Panc1 (cell line): ENCODE measurements around the gene TCTN1. TPM values are rescaled to one million over a fixed set of nuclear protein-coding genes. Genes with fewer than 3 reads are reported as not detected.
A peak's percentile ranks its signal among the peaks of the same experiment; 100 is the strongest.

ENCODE experiments used
- ATAC-seq: fragments of 200-7000 bp; cut with Tn5 transposase; 2 replicates; pipeline ENCODE4 v1.9.1; 2020; ENCODE audit warnings: mild to moderate bottlenecking, moderate library complexity
- BruUV-seq: library from RNA; stranded (reverse); fragments of 400-500 nt; replicated peaks from 2 replicates; lab custom pipeline; 2021; lab: Mats Ljungman, UMichigan
- CTCF ChIA-PET: fragments of 300-600 bp; sonication (Branson Sonifier 250); formaldehyde crosslinking; loops from one replicate; lab custom pipeline; 2022; ENCODE audit warnings: antibody characterized with exemption; lab: Charles Lee
- POLR2A ChIA-PET: fragments of 300-600 bp; sonication (Branson Sonifier 250); formaldehyde crosslinking; loops from one replicate; lab custom pipeline; 2022; ENCODE audit warnings: antibody characterized with exemption; lab: Charles Lee
- DNase-seq: peaks from one replicate; pipeline ENCODE4 v3.0.0-alpha.2; 2010; ENCODE audit warnings: low read depth, low spot score
- H3K27ac ChIP-seq: 2 replicates; pipeline ENCODE4 v1.5.1; 2011; ENCODE audit warnings: mild to moderate bottlenecking, low read length, inconsistent platforms
- H3K27me3 ChIP-seq: fragments of 200-500 bp; sonication (Bioruptor generic); 2 replicates; pipeline ENCODE4 v1.6.0; 2014; ENCODE audit warnings: low read length, inconsistent platforms; ENCODE audit not compliant: control insufficient read depth, insufficient read depth
- H3K36me3 ChIP-seq: fragments of 200-500 bp; sonication (Bioruptor generic); 2 replicates; pipeline ENCODE4 v1.5.1; 2014; ENCODE audit warnings: inconsistent platforms, mild to moderate bottlenecking, low read length, moderate library complexity; ENCODE audit not compliant: control insufficient read depth, insufficient read depth
- H3K4me1 ChIP-seq: 2 replicates; pipeline ENCODE4 v1.5.1; 2011; ENCODE audit warnings: inconsistent platforms, mild to moderate bottlenecking, low read length, moderate library complexity; ENCODE audit not compliant: control insufficient read depth, insufficient read depth
- H3K4me3 ChIP-seq, 2 experiments: 2 replicates each; pipeline ENCODE4 v1.5.1; 2011 to 2012; ENCODE audit warnings: low read depth in 2 of 2, low read length in 2 of 2, mild to moderate bottlenecking in 2 of 2, inconsistent platforms in 1 of 2, moderate library complexity in 1 of 2
- H3K9me3 ChIP-seq: fragments of 200-500 bp; sonication (Bioruptor generic); 2 replicates; pipeline ENCODE4 v1.5.1; 2014; ENCODE audit warnings: low read depth, mild to moderate bottlenecking, inconsistent platforms, low read length, moderate library complexity; ENCODE audit not compliant: control insufficient read depth, insufficient read depth
- CTCF ChIP-seq: fragments of 450-650 bp; IDR thresholded peaks from 2 replicates; pipeline ENCODE4 v1.5.1; 2017; ENCODE audit warnings: mild to moderate bottlenecking
- POLR2AphosphoS5 ChIP-seq: IDR thresholded peaks from 2 replicates; pipeline ENCODE4 v1.6.1; 2012; ENCODE audit warnings: mild to moderate bottlenecking, low read depth, low read length, moderate library complexity
- REST ChIP-seq, 2 experiments: IDR thresholded peaks; 2 replicates each; pipeline ENCODE4 v1.6.1; 2011 to 2012; ENCODE audit warnings: low read depth in 2 of 2, control low read depth in 1 of 2, low read length in 1 of 2, mild to moderate bottlenecking in 1 of 2, moderate library complexity in 1 of 2; ENCODE audit not compliant: insufficient read depth in 1 of 2
- SIN3A ChIP-seq: IDR thresholded peaks from 2 replicates; pipeline ENCODE4 v1.6.1; 2012; ENCODE audit warnings: low read depth, mild to moderate bottlenecking, low read length, moderate library complexity, borderline replicate concordance; ENCODE audit not compliant: insufficient read depth
- TCF7L2 ChIP-seq: IDR thresholded peaks from 2 replicates; pipeline ENCODE4 v1.6.1; 2011; ENCODE audit warnings: mild to moderate bottlenecking, low read depth, low read length, inconsistent platforms
- in situ Hi-C: cut with HindIII; loops from 2 replicates; pipeline ENCODE4 v1.10.0; 2016; ENCODE audit warnings: low sequenced_read_pairs, low pct_unique_long_range_greater_than_20kb
- intact Hi-C: fragments of 100-400 bp; cut with micrococcal nuclease; formaldehyde crosslinking; loops from one replicate; pipeline ENCODE4 v1.10.0; 2022; ENCODE audit not compliant: unreplicated experiment
- total RNA-seq: library from RNA; stranded (reverse); gene quantifications from one replicate; pipeline ENCODE4 v1.2.1, GENCODE V29; 2021; ENCODE audit not compliant: unreplicated experiment

TCTN1 gene
- total RNA-seq, 1 experiment from 2014 or later, result 28.5 TPM

- in situ Hi-C loops, result no loop called here
- Histone ChIP-seq H3K9me3 (peaks cover 3% of the 10 kb centered on the region; the same call in 1 of the 2 replicates), H3K27me3 (no peaks in the 10 kb centered on the region), H3K27ac (peak overlapping the region; percentile 30; the same call in 1 of the 2 replicates), H3K4me3 (no peak overlapping the region), H3K36me3 (no peaks in the 10 kb centered on the region), H3K4me1 (peaks cover 19% of the 10 kb centered on the region; the same call in 1 of the 2 replicates)
- BruUV-seq, result no TSS peak
- no peak for TF ChIP-seq POLR2AphosphoS5
- TF ChIP-seq TCF7L2, result no peak
- ATAC-seq (peak; percentile 58), DNase-seq (no peak)
- intact Hi-C loops, result no loop called here
- POLR2A ChIA-PET, result no interaction called here
- CTCF ChIA-PET, result interaction anchor here (0.7 kb wide), 1 partner anchor 116 kb away, joined by 6 read pairs; the partner anchor contains the start of gene ARPC3
Observed at GRCh38 chr12:110565894-110566871, 47.7 kb upstream of the TCTN1 start.

DNA sequence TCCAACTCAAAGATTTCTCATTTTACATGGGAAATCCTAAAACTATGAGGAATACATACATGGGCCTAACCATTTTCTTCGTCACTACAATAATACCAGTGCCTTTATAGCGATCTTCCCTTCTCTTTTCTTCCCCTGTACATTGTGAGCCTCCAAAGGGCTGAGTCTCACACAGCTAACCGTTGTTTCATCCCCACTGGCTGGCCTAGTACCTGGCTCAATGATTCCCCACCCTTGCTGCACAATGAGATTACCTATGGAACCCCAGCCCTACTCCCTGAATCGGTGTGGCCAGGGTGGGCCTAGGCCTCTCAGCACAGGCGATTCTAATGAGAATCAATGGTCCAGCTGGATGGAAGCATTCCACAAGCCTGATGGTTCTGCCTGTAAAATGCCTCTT, 46.9 kb upstream of the TCTN1 start:
- in situ Hi-C loops, result no loop called here
- H3K36me3 ChIP-seq, result no peaks in the 10 kb centered on the region
- no peak overlapping the region for H3K27ac ChIP-seq
- no peak overlapping the region for H3K4me3 ChIP-seq
- intact Hi-C loops, result no loop called here
- peaks cover 19% of the 10 kb centered on the region; the same call in 1 of the 2 replicates for H3K4me1 ChIP-seq
- POLR2A ChIA-PET, result no interaction called here
- BruUV-seq, result no TSS peak
- no peaks in the 10 kb centered on the region for H3K27me3 ChIP-seq
- peaks cover 9% of the 10 kb centered on the region; the same call in 1 of the 2 replicates for H3K9me3 ChIP-seq
- no peak for DNase-seq
- no peak for ATAC-seq
- TF ChIP-seq TCF7L2 (no peak), REST (IDR thresholded peaks at IDR 0.05; ENCODE audit: insufficient read depth in 1 of 2, low read depth in 2 of 2, low read length in 1 of 2) (no peak), POLR2AphosphoS5 (no peak), CTCF (no peak), SIN3A (no peak)
- CTCF ChIA-PET, result interaction anchor here (0.7 kb wide), 1 partner anchor 117 kb away, joined by 6 read pairs; the partner anchor contains the start of gene ARPC3
